ENCODE measurements around the gene PRKRA. TPM values are rescaled to one million over a fixed set of nuclear protein-coding genes. Genes with fewer than 3 reads are reported as not detected.

The PRKRA gene
- total and polyA plus RNA-seq, 2 of the 8 experiments (the other 6 are each of a cell fraction or from before 2014, with no cell fraction given): 25.4 to 60.4 TPM

GRCh38 chr2:178479275-178479616, 28.3 kb upstream of the PRKRA start:
- DNase-seq (ENCODE audit: low read depth in 1 of 2, low spot score in 2 of 2) (no peak), FAIRE-seq (no peak)
- Histone ChIP-seq H3K23me2 (ENCODE audit: low read depth, low read length) (peaks cover 9% of the 10 kb centered on the region), H2AK5ac (ENCODE audit: low read depth, low read length) (no peak overlapping the region), H3K79me1 (ENCODE audit: low read depth, low read length) (peaks cover 2% of the 10 kb centered on the region; the same call in 1 of the 2 replicates), H3K79me2 (ENCODE audit: control insufficient read depth in 1 of 2, insufficient read depth in 2 of 2, low read length in 2 of 2) (peaks cover 0 to 28% of the 10 kb centered on the region in 2 experiments; a peak in 2 of 4 replicates), H3K56ac (replicated peaks; ENCODE audit: insufficient read length, low read depth, low read length) (no peak overlapping the region), H3K36me3 (ENCODE audit: control insufficient read depth in 2 of 4, insufficient read depth in 4 of 4, low read length in 3 of 4) (no peaks in the 10 kb centered on the region), H3K14ac (ENCODE audit: insufficient read length) (no peak overlapping the region), H2BK5ac (ENCODE audit: low read depth, low read length) (no peak overlapping the region), H2BK15ac (ENCODE audit: low read length) (peak overlapping the region; percentile 49; the same call in 1 of the 2 replicates), H3K4me1 (replicated peaks in 1 of 4; ENCODE audit: control insufficient read depth in 3 of 4, insufficient read depth in 4 of 4, low read length in 3 of 4) (peaks cover 0 to 12% (median 4%) of the 10 kb centered on the region in 4 experiments; a peak in 3 of 7 replicates), H2BK20ac (ENCODE audit: low read length) (no peak overlapping the region), H3K23ac (ENCODE audit: insufficient read length) (no peak overlapping the region), H3K9ac (replicated peaks in 1 of 4; ENCODE audit: extremely low read depth in 1 of 4, low read depth in 3 of 4, low read length in 3 of 4) (no peak overlapping the region), H4K20me1 (replicated peaks in 1 of 2; ENCODE audit: control insufficient read depth in 1 of 2, insufficient read depth in 2 of 2, low read length in 2 of 2) (peaks cover 2 to 3% of the 10 kb centered on the region in 2 experiments), H2BK12ac (ENCODE audit: low read depth, low read length) (no peak overlapping the region; the same call in 1 of the 2 replicates), H2AFZ (ENCODE audit: low read length) (no peak overlapping the region), H3K4ac (replicated peaks; ENCODE audit: insufficient read length, low read depth, low read length) (no peak overlapping the region), H3K18ac (ENCODE audit: extremely low read depth, low read length) (no peak overlapping the region), H2BK120ac (replicated peaks; ENCODE audit: low read depth, low read length) (no peak overlapping the region), H3K9me3 (ENCODE audit: insufficient read depth in 2 of 2, low read depth in 1 of 2, low read length in 1 of 2) (no peaks in the 10 kb centered on the region), H4K91ac (replicated peaks; ENCODE audit: insufficient read length, low read length) (no peak overlapping the region), H3K27ac (ENCODE audit: low read depth, low read length) (no peak overlapping the region), H3K27me3 (replicated peaks in 1 of 4; ENCODE audit: control insufficient read depth in 3 of 4, extremely low read depth in 1 of 4, insufficient read depth in 3 of 4, low read length in 3 of 4) (no peaks in the 10 kb centered on the region; a peak in 2 of 7 replicates), H4K8ac (ENCODE audit: extremely low read depth, insufficient read depth, low read length) (no peak overlapping the region), H3K4me3 (ENCODE audit: extremely low read depth in 1 of 4, insufficient read depth in 2 of 4, low read depth in 3 of 4, low read length in 4 of 4) (peak overlapping the region in 3 of 4 experiments; percentile 80 to 92 (median 81); a peak in 6 of 8 replicates), H4K5ac (ENCODE audit: insufficient read length, low read depth, low read length) (no peak overlapping the region), H3K4me2 (ENCODE audit: insufficient read depth in 1 of 2, low read depth in 2 of 2, low read length in 2 of 2) (peak overlapping the region; percentile 59 to 92; a peak in 3 of 4 replicates)
- 49 to 100% methylated on average over 1 to 4 of the region's 4 CpGs for WGBS, 2 experiments (ENCODE audit: extremely low coverage in 1 of 2, insufficient coverage in 1 of 2, insufficient read length in 1 of 2, insufficient replicate concordance in 2 of 2, low coverage in 1 of 2, low lambda C conversion rate in 2 of 2, missing lambda C conversion rate in 1 of 2)
- POLR2A ChIA-PET (ENCODE audit: partially characterized antibody): interaction anchor here (1.2 to 2.5 kb wide), 2 partner anchors 23 to 28 kb away, joined by 3 to 17 read pairs; partner anchors contain the start of genes PJVK and PRKRA
- CTCF ChIA-PET (ENCODE audit: partially characterized antibody): interaction anchor here (0.7 to 1.3 kb wide), 3 partner anchors 10 to 29 kb away, joined by 3 to 4 read pairs (median 3); partner anchors contain the start of gene PRKRA
- TF ChIP-seq CBX8 (IDR thresholded peaks at IDR 0.05; ENCODE audit: borderline replicate concordance, low read depth, low read length) (no peak), BCL11A (IDR thresholded peaks at IDR 0.05; ENCODE audit: low read depth in 2 of 2, low read length in 2 of 2) (no peak), USF2 (IDR thresholded peaks at IDR 0.05; ENCODE audit: low read length) (no peak)

Data from H1 (cell line).